IMR-90 (cell line): ENCODE results near the gene SPATA46. TPM values are rescaled to one million over a fixed set of nuclear protein-coding genes. Genes with fewer than 3 reads are reported as not detected.

ENCODE experiments used
- ATAC-seq: fragments of 200-7000 bp; cut with Tn5 transposase; 2 replicates; pipeline ENCODE4 v1.9.1; 2020; ENCODE audit warnings: low read depth, mild to moderate bottlenecking, moderate library complexity
- BruUV-seq: library from RNA; stranded (reverse); fragments of 400-500 nt; replicated peaks from 2 replicates; lab custom pipeline; 2021; lab: Mats Ljungman, UMichigan
- CTCF ChIA-PET: fragments of 300-600 bp; formaldehyde crosslinking; extraction: SDS; loops from one replicate; lab custom pipeline; 2021; ENCODE audit warnings: antibody characterized with exemption; lab: Yijun Ruan, JAX
- POLR2A ChIA-PET: fragments of 300-600 bp; sonication (Branson Sonifier 250); formaldehyde crosslinking; loops from one replicate; lab custom pipeline; 2022; ENCODE audit warnings: antibody characterized with exemption; ENCODE audit not compliant: unreplicated experiment; lab: Charles Lee
- DNase-seq: peaks from one replicate; pipeline ENCODE4 v3.0.0; 2013
- H2AFZ ChIP-seq: replicated peaks from 2 replicates; pipeline ENCODE3; 2013; ENCODE audit warnings: low read length, mild to moderate bottlenecking; ENCODE audit not compliant: poor library complexity
- H2AK5ac ChIP-seq: 2 replicates; pipeline ENCODE4 v1.6.1; 2013; ENCODE audit warnings: low read depth, low read length, inconsistent platforms
- H2AK9ac ChIP-seq: replicated peaks from 2 replicates; pipeline ENCODE3; 2013; ENCODE audit warnings: mild to moderate bottlenecking, low read depth, low read length, moderate library complexity; ENCODE audit not compliant: poor library complexity
- H2BK120ac ChIP-seq: 2 replicates; pipeline ENCODE4 v1.6.1; 2013; ENCODE audit warnings: low read depth, low read length, inconsistent platforms
- H2BK15ac ChIP-seq: 3 replicates; pipeline ENCODE4 v1.6.1; 2013; ENCODE audit warnings: low read depth, low read length, inconsistent platforms
- H2BK20ac ChIP-seq: 2 replicates; pipeline ENCODE4 v1.6.1; 2013; ENCODE audit warnings: low read depth, mild to moderate bottlenecking, inconsistent platforms, low read length, moderate library complexity
- H2BK5ac ChIP-seq: 2 replicates; pipeline ENCODE4 v1.6.1; 2013; ENCODE audit warnings: mild to moderate bottlenecking, low read depth, low read length, inconsistent platforms; ENCODE audit not compliant: poor library complexity, severe bottlenecking
- H3K14ac ChIP-seq: replicated peaks from 2 replicates; pipeline ENCODE4 v1.6.1; 2013; ENCODE audit warnings: low read depth, low read length, inconsistent platforms
- H3K18ac ChIP-seq: 2 replicates; pipeline ENCODE4 v1.6.1; 2013; ENCODE audit warnings: low read depth, low read length, control low read depth
- H3K23ac ChIP-seq: 2 replicates; pipeline ENCODE4 v1.6.1; 2013; ENCODE audit warnings: low read depth, low read length, inconsistent platforms
- H3K27ac ChIP-seq: 2 replicates; pipeline ENCODE4 v1.5.1; 2013; ENCODE audit warnings: mild to moderate bottlenecking, control low read depth, low read length; ENCODE audit not compliant: insufficient read depth
- H3K27me3 ChIP-seq: 2 replicates; pipeline ENCODE4 v1.6.1; 2013; ENCODE audit warnings: low read length; ENCODE audit not compliant: control insufficient read depth, insufficient read depth
- H3K36me3 ChIP-seq: 2 replicates; pipeline ENCODE4 v1.6.1; 2013; ENCODE audit warnings: low read length, mixed read lengths; ENCODE audit not compliant: control insufficient read depth, insufficient read depth
- H3K4ac ChIP-seq: 2 replicates; pipeline ENCODE4 v1.6.1; 2013; ENCODE audit warnings: low read depth, low read length, inconsistent platforms
- H3K4me1 ChIP-seq: 2 replicates; pipeline ENCODE4 v1.6.1; 2013; ENCODE audit warnings: low read length, mixed read lengths; ENCODE audit not compliant: control insufficient read depth, insufficient read depth
- H3K4me2 ChIP-seq: 2 replicates; pipeline ENCODE4 v1.6.1; 2013; ENCODE audit warnings: low read depth, mild to moderate bottlenecking, control low read depth, low read length, moderate library complexity
- H3K4me3 ChIP-seq: 2 replicates; pipeline ENCODE4 v1.5.1; 2013; ENCODE audit warnings: low read depth, mild to moderate bottlenecking, control low read depth, low read length, moderate library complexity; ENCODE audit not compliant: insufficient read depth
- H3K56ac ChIP-seq: 2 replicates; pipeline ENCODE4 v1.6.1; 2013; ENCODE audit warnings: low read length, inconsistent platforms; ENCODE audit not compliant: insufficient read depth; ENCODE audit errors: extremely low read depth
- H3K79me1 ChIP-seq, 2 experiments: 2 replicates each; pipeline ENCODE4 v1.6.1; 2013; ENCODE audit warnings: low read length in 2 of 2, inconsistent platforms in 1 of 2, low read depth in 1 of 2
- H3K9ac ChIP-seq: 2 replicates; pipeline ENCODE4 v1.6.1; 2013; ENCODE audit warnings: low read depth, low read length, control low read depth
- H3K9me1 ChIP-seq: 2 replicates; pipeline ENCODE4 v1.6.1; 2013; ENCODE audit warnings: low read length, inconsistent platforms; ENCODE audit not compliant: insufficient read depth
- H3K9me3 ChIP-seq: 2 replicates; pipeline ENCODE4 v1.6.1; 2013; ENCODE audit warnings: low read length; ENCODE audit not compliant: control insufficient read depth, insufficient read depth
- H4K20me1 ChIP-seq: 2 replicates; pipeline ENCODE4 v1.6.1; 2013; ENCODE audit warnings: low read length, inconsistent platforms; ENCODE audit not compliant: insufficient read depth
- H4K5ac ChIP-seq: 2 replicates; pipeline ENCODE4 v1.6.1; 2013; ENCODE audit warnings: mild to moderate bottlenecking, low read depth, low read length, control low read depth
- H4K8ac ChIP-seq, 2 experiments: 2 replicates each; pipeline ENCODE4 v1.6.1; 2013; ENCODE audit warnings: low read depth in 2 of 2, low read length in 2 of 2, control low read depth in 1 of 2, inconsistent platforms in 1 of 2
- H4K91ac ChIP-seq: 2 replicates; pipeline ENCODE4 v1.6.1; 2013; ENCODE audit warnings: low read depth, low read length, inconsistent platforms; ENCODE audit not compliant: insufficient read depth
- BHLHE40 ChIP-seq: fragments of 150-350 bp; IDR thresholded peaks from 2 replicates; pipeline ENCODE4 v1.6.1; 2016; ENCODE audit warnings: mild to moderate bottlenecking, low read depth, low read length
- CEBPB ChIP-seq: IDR thresholded peaks from 2 replicates; pipeline ENCODE4 v1.6.1; 2012; ENCODE audit warnings: low read depth, low read length, improper control_type of control experiment
- CHD1 ChIP-seq: IDR thresholded peaks from 2 replicates; pipeline ENCODE4 v1.6.1; 2012; ENCODE audit warnings: low read depth, low read length, improper control_type of control experiment
- FOS ChIP-seq: fragments of 150-350 bp; IDR thresholded peaks from 2 replicates; pipeline ENCODE4 v1.6.1; 2016; ENCODE audit warnings: low read depth, low read length
- MAFK ChIP-seq: IDR thresholded peaks from 2 replicates; pipeline ENCODE4 v1.6.1; 2012; ENCODE audit warnings: low read depth, low read length, improper control_type of control experiment
- MAZ ChIP-seq: IDR thresholded peaks from 2 replicates; pipeline ENCODE4 v1.6.1; 2012; ENCODE audit warnings: low read depth, mild to moderate bottlenecking, low read length, improper control_type of control experiment, moderate library complexity, borderline replicate concordance
- MXI1 ChIP-seq: IDR thresholded peaks from 2 replicates; pipeline ENCODE4 v1.6.1; 2012; ENCODE audit warnings: low read depth, mild to moderate bottlenecking, low read length, moderate library complexity, borderline replicate concordance
- NFE2L2 ChIP-seq: fragments of 150-350 bp; IDR thresholded peaks from 2 replicates; pipeline ENCODE4 v1.6.1; 2016; ENCODE audit warnings: low read depth, mild to moderate bottlenecking, low read length
- POLR2A ChIP-seq: IDR thresholded peaks from 2 replicates; pipeline ENCODE4 v1.6.1; 2012; ENCODE audit warnings: mild to moderate bottlenecking, low read depth, low read length
- RAD21 ChIP-seq: IDR thresholded peaks from 2 replicates; pipeline ENCODE4 v1.6.1; 2012; ENCODE audit warnings: low read length, improper control_type of control experiment
- RCOR1 ChIP-seq: IDR thresholded peaks from 2 replicates; pipeline ENCODE4 v1.6.1; 2012; ENCODE audit warnings: mild to moderate bottlenecking, low read length, improper control_type of control experiment; ENCODE audit not compliant: insufficient replicate concordance
- RFX5 ChIP-seq: IDR thresholded peaks from 2 replicates; pipeline ENCODE4 v1.8.0; 2012; ENCODE audit warnings: low read depth, mild to moderate bottlenecking, low read length, moderate library complexity
- SMC3 ChIP-seq: fragments of 150-350 bp; IDR thresholded peaks from 2 replicates; pipeline ENCODE4 v1.6.1; 2016; ENCODE audit warnings: low read depth, mild to moderate bottlenecking, antibody characterized with exemption, low read length, moderate library complexity
- WGBS, 2 experiments: methylation state at CpG; one replicate each; pipeline versions ENCODE4 v1.1.5 to v1.1.7; 2013; ENCODE audit warnings: missing lambda C conversion rate in 2 of 2; ENCODE audit not compliant: insufficient read length in 1 of 2; ENCODE audit errors: extremely low coverage in 2 of 2; 5-methylcytosine and 5-hydroxymethylcytosine counted together
- dilution Hi-C: fragments of 300-500 bp; cut with HindIII; formaldehyde crosslinking; loops from one replicate; pipeline ENCODE4 v1.14.3; 2018; ENCODE audit warnings: low sequenced_read_pairs; ENCODE audit not compliant: unreplicated experiment
- in situ Hi-C: fragments of 300-500 bp; cut with MboI; formaldehyde crosslinking; loops from 3 replicates; pipeline ENCODE4 v1.14.3; 2019; ENCODE audit warnings: low sequenced_read_pairs, inconsistent platforms, mixed read lengths
- intact Hi-C: fragments of 100-400 bp; cut with micrococcal nuclease; formaldehyde crosslinking; loops from 2 replicates; pipeline ENCODE4 v1.10.0; 2022
- polyA plus RNA-seq, 3 experiments: library from polyadenylated mRNA; depleted of rRNA; stranded (reverse); fragments of >200 nt; gene quantifications; 2 replicates each; pipeline ENCODE4 v1.2.3, GENCODE V29; 2012; ENCODE audit warnings: low replicate concordance in 1 of 3
- total RNA-seq: library from RNA; depleted of rRNA; stranded (reverse); fragments of >200 nt; gene quantifications from 2 replicates; pipeline ENCODE4 v1.2.3, GENCODE V29; 2012
- TF ChIP-seq, protein P1 (sequence below): fragments of 150-350 bp; IDR thresholded peaks from 2 replicates; pipeline ENCODE4 v1.6.1; 2017; ENCODE audit warnings: mild to moderate bottlenecking, antibody characterized with exemption, low read length, low read depth
- TF ChIP-seq, protein P2 (sequence below): conservative IDR thresholded peaks from 2 replicates; pipeline ENCODE4 v1.5.1; 2012; ENCODE audit warnings: mild to moderate bottlenecking, low read depth, low read length, improper control_type of control experiment
- TF ChIP-seq, protein P3 (sequence below): fragments of 150-350 bp; IDR thresholded peaks from 2 replicates; pipeline ENCODE4 v1.6.1; 2016; ENCODE audit warnings: low read depth, mild to moderate bottlenecking, low read length, moderate library complexity, borderline replicate concordance

Gene SPATA46
- total and polyA plus RNA-seq, 2 of the 4 experiments (the other 2 are of a cell fraction), result not detected

DNA sequence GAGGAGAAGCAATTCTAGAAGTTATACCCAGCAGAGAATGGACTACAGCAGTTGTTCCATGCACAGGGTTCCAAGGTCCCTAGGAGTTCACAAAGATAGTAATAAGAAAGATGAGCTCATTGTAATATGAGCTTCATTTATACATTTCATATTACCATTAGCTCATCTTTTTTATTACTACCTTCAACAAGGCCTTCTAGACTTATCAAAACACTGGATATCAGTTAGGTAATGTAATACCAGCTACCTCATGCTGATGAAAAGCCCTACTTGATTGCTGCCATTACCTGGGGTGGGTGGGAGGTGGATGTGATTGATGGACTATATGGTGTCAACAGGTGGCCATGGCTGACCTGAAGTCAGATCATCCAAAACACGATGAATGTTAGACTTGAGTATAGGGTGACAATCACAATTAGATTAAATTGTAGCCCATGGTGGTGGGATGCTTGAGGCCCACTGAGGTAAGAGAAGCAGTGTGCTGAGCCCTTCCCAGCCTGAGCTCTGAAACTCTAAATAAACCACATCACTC is 34.1 kb downstream of the SPATA46 start:
- peaks cover 16% of the 10 kb centered on the region for H3K27me3 ChIP-seq
- WGBS, 2 experiments, result no CpG with 5 or more reads among the region's 1 CpG
- no peaks in the 10 kb centered on the region for H3K4me1 ChIP-seq
- H2AK9ac ChIP-seq, result no peak overlapping the region
- H4K5ac ChIP-seq, result no peak overlapping the region
- no peak overlapping the region for H3K4me3 ChIP-seq
- BruUV-seq, result no TSS peak
- no peak overlapping the region for H2BK120ac ChIP-seq
- dilution Hi-C loops, result no loop called here
- H3K27ac ChIP-seq, result no peak overlapping the region
- H3K18ac ChIP-seq, result no peak overlapping the region
- no peak overlapping the region for H3K23ac ChIP-seq
- H3K14ac ChIP-seq, result no peak overlapping the region
- H3K79me1 ChIP-seq, result no peaks in the 10 kb centered on the region
- H3K9me3 ChIP-seq, result no peaks in the 10 kb centered on the region
- intact Hi-C loops, result no loop called here
- H2BK5ac ChIP-seq, result no peak overlapping the region
- ATAC-seq (no peak), DNase-seq (no peak)
- H3K9me1 ChIP-seq, result no peaks in the 10 kb centered on the region
- POLR2A ChIA-PET, result no interaction called here
- H4K8ac ChIP-seq, result no peak overlapping the region
- no peak overlapping the region for H3K56ac ChIP-seq
- H3K9ac ChIP-seq, result no peak overlapping the region
- CTCF ChIA-PET, result no interaction called here
- H3K36me3 ChIP-seq, result no peaks in the 10 kb centered on the region
- no peak overlapping the region for H4K91ac ChIP-seq
- no peak overlapping the region for H3K4me2 ChIP-seq
- no peak overlapping the region for H3K4ac ChIP-seq
- H2BK15ac ChIP-seq, result no peak overlapping the region
- H2BK20ac ChIP-seq, result no peak overlapping the region
- TF ChIP-seq FOS, result no peak
- TF ChIP-seq, protein P1, sequence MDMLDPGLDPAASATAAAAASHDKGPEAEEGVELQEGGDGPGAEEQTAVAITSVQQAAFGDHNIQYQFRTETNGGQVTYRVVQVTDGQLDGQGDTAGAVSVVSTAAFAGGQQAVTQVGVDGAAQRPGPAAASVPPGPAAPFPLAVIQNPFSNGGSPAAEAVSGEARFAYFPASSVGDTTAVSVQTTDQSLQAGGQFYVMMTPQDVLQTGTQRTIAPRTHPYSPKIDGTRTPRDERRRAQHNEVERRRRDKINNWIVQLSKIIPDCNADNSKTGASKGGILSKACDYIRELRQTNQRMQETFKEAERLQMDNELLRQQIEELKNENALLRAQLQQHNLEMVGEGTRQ, result no peak
- TF ChIP-seq RCOR1, result no peak
- TF ChIP-seq CHD1, result no peak
- no peak for TF ChIP-seq NFE2L2
- TF ChIP-seq BHLHE40, result no peak
- TF ChIP-seq MXI1, result no peak
- TF ChIP-seq POLR2A, result no peak
- TF ChIP-seq SMC3, result no peak
- TF ChIP-seq, protein P2, sequence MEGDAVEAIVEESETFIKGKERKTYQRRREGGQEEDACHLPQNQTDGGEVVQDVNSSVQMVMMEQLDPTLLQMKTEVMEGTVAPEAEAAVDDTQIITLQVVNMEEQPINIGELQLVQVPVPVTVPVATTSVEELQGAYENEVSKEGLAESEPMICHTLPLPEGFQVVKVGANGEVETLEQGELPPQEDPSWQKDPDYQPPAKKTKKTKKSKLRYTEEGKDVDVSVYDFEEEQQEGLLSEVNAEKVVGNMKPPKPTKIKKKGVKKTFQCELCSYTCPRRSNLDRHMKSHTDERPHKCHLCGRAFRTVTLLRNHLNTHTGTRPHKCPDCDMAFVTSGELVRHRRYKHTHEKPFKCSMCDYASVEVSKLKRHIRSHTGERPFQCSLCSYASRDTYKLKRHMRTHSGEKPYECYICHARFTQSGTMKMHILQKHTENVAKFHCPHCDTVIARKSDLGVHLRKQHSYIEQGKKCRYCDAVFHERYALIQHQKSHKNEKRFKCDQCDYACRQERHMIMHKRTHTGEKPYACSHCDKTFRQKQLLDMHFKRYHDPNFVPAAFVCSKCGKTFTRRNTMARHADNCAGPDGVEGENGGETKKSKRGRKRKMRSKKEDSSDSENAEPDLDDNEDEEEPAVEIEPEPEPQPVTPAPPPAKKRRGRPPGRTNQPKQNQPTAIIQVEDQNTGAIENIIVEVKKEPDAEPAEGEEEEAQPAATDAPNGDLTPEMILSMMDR, result no peak
- TF ChIP-seq, protein P3, sequence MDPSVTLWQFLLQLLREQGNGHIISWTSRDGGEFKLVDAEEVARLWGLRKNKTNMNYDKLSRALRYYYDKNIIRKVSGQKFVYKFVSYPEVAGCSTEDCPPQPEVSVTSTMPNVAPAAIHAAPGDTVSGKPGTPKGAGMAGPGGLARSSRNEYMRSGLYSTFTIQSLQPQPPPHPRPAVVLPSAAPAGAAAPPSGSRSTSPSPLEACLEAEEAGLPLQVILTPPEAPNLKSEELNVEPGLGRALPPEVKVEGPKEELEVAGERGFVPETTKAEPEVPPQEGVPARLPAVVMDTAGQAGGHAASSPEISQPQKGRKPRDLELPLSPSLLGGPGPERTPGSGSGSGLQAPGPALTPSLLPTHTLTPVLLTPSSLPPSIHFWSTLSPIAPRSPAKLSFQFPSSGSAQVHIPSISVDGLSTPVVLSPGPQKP, result no peak
- no peak for TF ChIP-seq RAD21
- no peak for TF ChIP-seq RFX5
- TF ChIP-seq CEBPB, result no peak
- no peak for TF ChIP-seq MAFK
- no peak for TF ChIP-seq MAZ
- no peak overlapping the region for H2AK5ac ChIP-seq
- in situ Hi-C loops, result no loop called here
- no peak overlapping the region for H2AFZ ChIP-seq
- no peaks in the 10 kb centered on the region for H4K20me1 ChIP-seq
